Neutrophil (primary cell): Measurements from ENCODE around the gene WWC1.

Experiments used
- H3K27ac ChIP-seq: fragments of 200-600 bp; sonication (generic); 2 replicates; pipeline ENCODE4 v1.5.1; 2016; ENCODE audit warnings: mild to moderate bottlenecking, moderate library complexity
- H3K27me3 ChIP-seq: fragments of 200-600 bp; sonication (generic); 2 replicates; pipeline ENCODE4 v1.6.0; 2016; ENCODE audit warnings: mild to moderate bottlenecking
- H3K36me3 ChIP-seq: fragments of 200-600 bp; sonication (generic); 2 replicates; pipeline ENCODE4 v1.5.1; 2017
- H3K4me1 ChIP-seq, 2 experiments: fragments of 200-600 bp in 1 of 2; sonication (generic) in 1 of 2; 1 replicate in 1 of 2; 2 replicates in 1 of 2; pipeline versions ENCODE4 v1.5.1 to v1.6.1; 2013 to 2016; ENCODE audit warnings: low read depth in 1 of 2, low read length in 1 of 2, mild to moderate bottlenecking in 1 of 2, moderate library complexity in 1 of 2; ENCODE audit not compliant: control insufficient read depth in 1 of 2, insufficient read depth in 1 of 2
- H3K4me3 ChIP-seq, 2 experiments: fragments of 200-600 bp in 1 of 2; sonication (generic) in 1 of 2; 1 replicate in 1 of 2; 2 replicates in 1 of 2; pipeline ENCODE4 v1.5.1; 2013 to 2016; ENCODE audit warnings: low read depth in 1 of 2, low read length in 1 of 2, mild to moderate bottlenecking in 1 of 2, moderate library complexity in 1 of 2
- H3K9me3 ChIP-seq: fragments of 200-600 bp; sonication (generic); 2 replicates; pipeline ENCODE4 v1.5.1; 2016
- CTCF ChIP-seq: fragments of 200-600 bp; sonication (generic); IDR thresholded peaks from 2 replicates; pipeline ENCODE4 v1.5.1; 2016; ENCODE audit warnings: antibody characterized with exemption

Gene WWC1

GRCh38 chr5:168366116-168366515 is 74.7 kb downstream of the WWC1 start:
- no peak for TF ChIP-seq CTCF
- Histone ChIP-seq H3K4me3 (no peak overlapping the region), H3K9me3 (no peaks in the 10 kb centered on the region), H3K36me3 (no peaks in the 10 kb centered on the region), H3K27ac (no peak overlapping the region), H3K27me3 (no peaks in the 10 kb centered on the region), H3K4me1 (no peaks in the 10 kb centered on the region)

- Histone ChIP-seq H3K4me1 (no peaks in the 10 kb centered on the region), H3K27me3 (no peaks in the 10 kb centered on the region), H3K27ac (no peak overlapping the region), H3K4me3 (no peak overlapping the region), H3K36me3 (no peaks in the 10 kb centered on the region), H3K9me3 (no peaks in the 10 kb centered on the region)
- no peak for TF ChIP-seq CTCF
Measured at GRCh38 chr5:168368854-168369253, 77.4 kb downstream of the WWC1 start.

GRCh38 chr5:168370831-168371230 is 79.4 kb downstream of the WWC1 start:
- no peaks in the 10 kb centered on the region for H3K27me3 ChIP-seq

GRCh38 chr5:168372356-168372946 is 81.0 kb downstream of the WWC1 start:
- TF ChIP-seq CTCF, result no peak

More at GRCh38 chr5:168370831-168371230, 79.4 kb downstream of the WWC1 start:
- H3K9me3 ChIP-seq, result no peaks in the 10 kb centered on the region
- TF ChIP-seq CTCF, result no peak
- H3K4me1 ChIP-seq, result no peaks in the 10 kb centered on the region
- H3K4me3 ChIP-seq, result no peak overlapping the region
- H3K36me3 ChIP-seq, result no peaks in the 10 kb centered on the region
- H3K27ac ChIP-seq, result no peak overlapping the region

GRCh38 chr5:168374532-168374931 is 83.1 kb downstream of the WWC1 start:
- H3K9me3 ChIP-seq, result no peaks in the 10 kb centered on the region
- no peak for TF ChIP-seq CTCF
- no peaks in the 10 kb centered on the region for H3K4me1 ChIP-seq
- H3K27me3 ChIP-seq, result no peaks in the 10 kb centered on the region
- no peak overlapping the region for H3K27ac ChIP-seq
- H3K36me3 ChIP-seq, result no peaks in the 10 kb centered on the region
- H3K4me3 ChIP-seq, result no peak overlapping the region

More at GRCh38 chr5:168372356-168372946, 81.0 kb downstream of the WWC1 start:
- Histone ChIP-seq H3K9me3 (no peaks in the 10 kb centered on the region), H3K4me3 (no peak overlapping the region), H3K36me3 (no peaks in the 10 kb centered on the region), H3K27me3 (no peaks in the 10 kb centered on the region), H3K27ac (no peak overlapping the region), H3K4me1 (no peaks in the 10 kb centered on the region)
